Measurements from ENCODE around the gene OR10S1. TPM values are rescaled to one million over a fixed set of nuclear protein-coding genes. Genes with fewer than 3 reads are reported as not detected.

The OR10S1 gene
- total and polyA plus RNA-seq, 2 of the 8 experiments (the other 6 are each of a cell fraction or from before 2014, with no cell fraction given), result not detected

DNA sequence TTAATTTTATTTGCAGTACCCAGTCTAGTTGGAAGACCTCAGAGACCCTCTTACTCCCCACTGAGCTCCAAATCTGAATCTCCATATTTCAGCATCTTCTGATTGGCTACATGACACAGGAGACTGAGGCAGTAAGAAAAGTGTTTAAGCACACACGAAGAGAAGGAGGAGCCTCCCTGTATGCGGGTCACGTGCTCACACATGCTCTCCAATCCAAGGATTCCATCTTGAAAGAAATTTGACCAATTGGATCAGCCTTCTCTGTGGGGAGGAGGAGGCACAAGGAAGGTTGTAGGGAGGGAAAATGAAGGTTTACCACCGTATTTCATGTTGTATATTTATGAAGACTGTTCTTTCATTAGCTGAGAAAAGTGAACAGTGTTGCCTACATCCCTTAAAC lies 35.2 kb downstream of the OR10S1 start:
- no peak for FAIRE-seq
- TF ChIP-seq, protein P1, sequence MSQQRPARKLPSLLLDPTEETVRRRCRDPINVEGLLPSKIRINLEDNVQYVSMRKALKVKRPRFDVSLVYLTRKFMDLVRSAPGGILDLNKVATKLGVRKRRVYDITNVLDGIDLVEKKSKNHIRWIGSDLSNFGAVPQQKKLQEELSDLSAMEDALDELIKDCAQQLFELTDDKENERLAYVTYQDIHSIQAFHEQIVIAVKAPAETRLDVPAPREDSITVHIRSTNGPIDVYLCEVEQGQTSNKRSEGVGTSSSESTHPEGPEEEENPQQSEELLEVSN (IDR thresholded peaks at IDR 0.05), result no peak
- TF ChIP-seq, protein P2, sequence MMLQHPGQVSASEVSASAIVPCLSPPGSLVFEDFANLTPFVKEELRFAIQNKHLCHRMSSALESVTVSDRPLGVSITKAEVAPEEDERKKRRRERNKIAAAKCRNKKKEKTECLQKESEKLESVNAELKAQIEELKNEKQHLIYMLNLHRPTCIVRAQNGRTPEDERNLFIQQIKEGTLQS (IDR thresholded peaks at IDR 0.05; ENCODE audit: insufficient read depth, low read depth, low read length), result no peak
- no peak for TF ChIP-seq TAF1 (IDR thresholded peaks at IDR 0.05; ENCODE audit: low read depth, low read length)

More for the DNA sequence above, 35.2 kb downstream of the OR10S1 start:
- Histone ChIP-seq H3K4me3 (ENCODE audit: extremely low read depth in 1 of 4, insufficient read depth in 2 of 4, low read depth in 3 of 4, low read length in 4 of 4) (no peak overlapping the region), H2BK12ac (ENCODE audit: low read depth, low read length) (no peak overlapping the region), H3K36me3 (ENCODE audit: control insufficient read depth in 2 of 4, insufficient read depth in 4 of 4, low read length in 3 of 4) (no peaks in the 10 kb centered on the region), H3K18ac (ENCODE audit: extremely low read depth, low read length) (no peak overlapping the region), H3K4me2 (ENCODE audit: insufficient read depth in 1 of 2, low read depth in 2 of 2, low read length in 2 of 2) (no peak overlapping the region), H3K79me2 (ENCODE audit: control insufficient read depth in 1 of 2, insufficient read depth in 2 of 2, low read length in 2 of 2) (no peaks in the 10 kb centered on the region), H4K20me1 (replicated peaks in 1 of 2; ENCODE audit: control insufficient read depth in 1 of 2, insufficient read depth in 2 of 2, low read length in 2 of 2) (no peaks in the 10 kb centered on the region), H2BK20ac (ENCODE audit: low read length) (no peak overlapping the region), H3K23ac (ENCODE audit: insufficient read length) (no peak overlapping the region), H3K4ac (replicated peaks; ENCODE audit: insufficient read length, low read depth, low read length) (no peak overlapping the region), H4K5ac (ENCODE audit: insufficient read length, low read depth, low read length) (no peak overlapping the region), H2AFZ (ENCODE audit: low read length) (no peak overlapping the region), H2BK120ac (replicated peaks; ENCODE audit: low read depth, low read length) (no peak overlapping the region), H3K56ac (replicated peaks; ENCODE audit: insufficient read length, low read depth, low read length) (no peak overlapping the region), H3K27ac (ENCODE audit: low read depth, low read length) (no peak overlapping the region), H2AK5ac (ENCODE audit: low read depth, low read length) (no peak overlapping the region), H4K8ac (ENCODE audit: extremely low read depth, insufficient read depth, low read length) (no peak overlapping the region), H3K27me3 (replicated peaks in 1 of 4; ENCODE audit: control insufficient read depth in 3 of 4, extremely low read depth in 1 of 4, insufficient read depth in 3 of 4, low read length in 3 of 4) (no peaks in the 10 kb centered on the region), H4K91ac (replicated peaks; ENCODE audit: insufficient read length, low read length) (no peak overlapping the region), H3K23me2 (ENCODE audit: low read depth, low read length) (no peaks in the 10 kb centered on the region), H2BK5ac (ENCODE audit: low read depth, low read length) (no peak overlapping the region), H3K14ac (ENCODE audit: insufficient read length) (no peak overlapping the region), H3K9ac (replicated peaks in 1 of 4; ENCODE audit: extremely low read depth in 1 of 4, low read depth in 3 of 4, low read length in 3 of 4) (no peak overlapping the region), H3K79me1 (ENCODE audit: low read depth, low read length) (no peaks in the 10 kb centered on the region), H3K4me1 (replicated peaks in 1 of 4; ENCODE audit: control insufficient read depth in 3 of 4, insufficient read depth in 4 of 4, low read length in 3 of 4) (no peaks in the 10 kb centered on the region), H2BK15ac (ENCODE audit: low read length) (no peak overlapping the region), H3K9me3 (ENCODE audit: insufficient read depth in 2 of 2, low read depth in 1 of 2, low read length in 1 of 2) (no peaks in the 10 kb centered on the region)
- POLR2A ChIA-PET (ENCODE audit: partially characterized antibody), result no interaction called here
- CTCF ChIA-PET (ENCODE audit: partially characterized antibody), result no interaction called here
- 89% methylated on average over 4 of the region's 4 CpGs; no CpG with 5 or more reads in 1 of the 2 experiments for whole genome bisulfite sequencing, 2 experiments (ENCODE audit: extremely low coverage in 1 of 2, insufficient coverage in 1 of 2, insufficient read length in 1 of 2, insufficient replicate concordance in 2 of 2, low coverage in 1 of 2, low lambda C conversion rate in 2 of 2, missing lambda C conversion rate in 1 of 2)
- no peak for DNase-seq (ENCODE audit: low read depth in 1 of 2, low spot score in 2 of 2)

Measured in H1 (cell line).